ENCODE data around the gene NOTO.
A peak's percentile ranks its signal among the peaks of the same experiment; 100 is the strongest.

The NOTO gene

DNA sequence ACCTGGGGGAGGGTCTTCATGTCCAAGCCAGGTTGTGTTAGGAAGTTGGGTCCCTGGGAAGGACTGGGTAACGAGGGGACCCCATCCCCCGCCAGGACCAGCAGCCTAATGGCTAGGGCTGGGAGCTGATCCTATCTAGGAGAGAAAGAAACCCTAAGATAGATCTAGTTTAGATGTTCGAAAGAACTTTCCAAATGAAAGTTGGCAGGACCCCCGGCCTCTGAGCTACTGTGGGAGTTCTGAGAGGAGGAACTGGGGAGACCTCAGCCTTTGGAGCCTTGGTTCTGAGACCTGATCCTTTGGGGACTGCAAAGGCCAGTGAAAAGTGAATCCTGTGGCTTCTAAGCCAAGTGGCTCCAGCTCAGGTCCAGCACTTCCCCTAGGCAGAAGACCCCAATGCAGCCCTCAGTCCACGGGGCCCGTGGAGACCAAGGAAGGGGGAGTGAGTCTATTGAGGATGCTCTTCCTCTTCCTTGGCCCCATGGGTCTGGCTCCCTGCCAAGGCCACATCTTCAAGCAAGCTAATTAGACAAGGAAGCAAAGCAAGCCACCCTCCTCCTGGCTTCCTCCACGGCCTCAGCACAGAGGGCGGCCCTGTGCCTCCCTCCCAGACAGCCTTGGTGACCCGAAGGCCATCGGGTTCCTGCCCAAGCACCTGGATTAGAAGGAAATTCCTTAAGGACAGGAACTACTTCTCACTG lies 55.2 kb downstream of the NOTO start:
- no peak for TF ChIP-seq CTCF (IDR thresholded peaks at IDR 0.05; ENCODE audit: low read depth, low read length, missing control alignments)
- H3K4me3 ChIP-seq (ENCODE audit: low read depth, low read length), result no peak overlapping the region
- no peak for DNase-seq (ENCODE audit: low read depth)

DNA sequence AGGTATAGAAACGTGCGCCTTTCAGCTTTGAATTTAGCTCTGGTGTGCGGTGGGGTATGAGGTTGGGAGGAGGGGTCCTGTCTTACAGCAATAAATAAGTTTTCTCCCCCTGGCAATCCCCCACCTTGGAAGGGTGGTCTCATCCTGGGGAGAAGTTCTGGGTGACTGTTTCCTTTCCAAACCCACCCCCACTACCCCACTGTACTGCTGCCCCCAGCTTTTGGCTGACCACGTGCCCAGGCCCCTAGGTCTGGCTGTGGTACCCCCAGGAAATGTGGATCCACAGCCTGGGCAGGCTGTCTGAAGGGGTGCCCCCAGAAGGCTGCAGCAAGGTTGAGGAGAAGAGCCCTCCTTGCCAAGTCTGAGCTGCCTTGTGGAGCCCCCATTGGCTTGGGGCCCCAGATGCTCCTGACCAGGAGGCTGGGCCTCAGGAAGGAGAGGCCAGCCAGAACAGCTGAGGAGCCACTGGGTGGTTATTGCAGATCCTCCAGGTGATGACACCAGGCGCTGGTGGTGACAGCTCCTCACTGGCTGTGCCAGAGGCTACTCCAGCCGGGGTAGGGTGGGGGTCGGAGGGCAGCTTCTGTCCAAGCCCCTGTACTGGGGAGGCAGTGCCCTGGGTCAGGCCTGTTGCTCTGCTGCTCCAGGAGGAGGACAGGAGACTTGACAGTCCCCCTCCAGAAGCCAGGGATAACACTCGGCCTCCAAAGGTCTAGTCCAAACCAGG lies 56.0 kb downstream of the NOTO start:
- TF ChIP-seq CTCF (IDR thresholded peaks at IDR 0.05; ENCODE audit: low read depth, low read length, missing control alignments), result no peak
- no peak for DNase-seq (ENCODE audit: low read depth)
- H3K4me3 ChIP-seq (ENCODE audit: low read depth, low read length), result no peak overlapping the region

GRCh38 chr2:73258913-73259215 lies 56.5 kb downstream of the NOTO start:
- H3K4me3 ChIP-seq (ENCODE audit: low read depth, low read length), result no peak overlapping the region
- TF ChIP-seq CTCF (IDR thresholded peaks at IDR 0.05; ENCODE audit: low read depth, low read length, missing control alignments), result no peak
- no peak for DNase-seq (ENCODE audit: low read depth)

DNA sequence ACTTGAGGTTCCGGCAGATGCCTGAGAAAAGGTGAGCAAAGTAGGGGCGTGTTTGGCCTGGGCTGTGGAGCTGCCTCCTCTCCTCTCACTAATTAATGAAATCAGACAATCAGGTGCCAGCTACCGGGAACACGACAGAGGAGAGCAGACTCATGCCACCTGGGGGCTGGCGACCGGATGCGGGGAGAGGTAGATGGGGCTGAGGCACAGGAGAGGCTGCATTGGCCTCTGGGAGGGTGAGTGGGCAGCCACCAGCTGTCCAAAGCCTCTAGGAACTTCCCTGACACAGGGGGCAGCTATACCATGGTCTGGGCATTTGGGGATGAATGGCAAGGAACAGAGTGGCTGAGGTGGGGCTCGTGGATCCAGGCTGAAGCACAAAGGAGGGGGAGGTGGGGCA lies 56.9 kb downstream of the NOTO start:
- TF ChIP-seq CTCF (IDR thresholded peaks at IDR 0.05; ENCODE audit: low read depth, low read length, missing control alignments), result no peak
- DNase-seq (ENCODE audit: low read depth), result no peak
- H3K4me3 ChIP-seq (ENCODE audit: low read depth, low read length), result no peak overlapping the region

GRCh38 chr2:73259704-73260337 lies 57.4 kb downstream of the NOTO start:
- no peak for TF ChIP-seq CTCF (IDR thresholded peaks at IDR 0.05; ENCODE audit: low read depth, low read length, missing control alignments)
- DNase-seq (ENCODE audit: low read depth), result no peak
- no peak overlapping the region for H3K4me3 ChIP-seq (ENCODE audit: low read depth, low read length)

GRCh38 chr2:73260338-73260984 lies 58.1 kb downstream of the NOTO start:
- DNase-seq (ENCODE audit: low read depth), result no peak
- no peak overlapping the region for H3K4me3 ChIP-seq (ENCODE audit: low read depth, low read length)
- peak; percentile 33 for TF ChIP-seq CTCF (IDR thresholded peaks at IDR 0.05; ENCODE audit: low read depth, low read length, missing control alignments)

All from GM12864 (cell line).